HCT116 (cell line): Measurements from ENCODE around the gene SPON2. TPM values are rescaled to one million over a fixed set of nuclear protein-coding genes. Genes with fewer than 3 reads are reported as not detected.
A peak's percentile ranks its signal among the peaks of the same experiment; 100 is the strongest.

ENCODE experiments used
- ATAC-seq: fragments of 200-7000 bp; cut with Tn5 transposase; 2 replicates; pipeline ENCODE4 v1.9.1; 2020; ENCODE audit warnings: mild to moderate bottlenecking, moderate library complexity
- BruUV-seq: library from RNA; stranded (reverse); fragments of 400-500 nt; replicated peaks from 2 replicates; lab custom pipeline; 2021; lab: Mats Ljungman, UMichigan
- CTCF ChIA-PET: fragments of 300-600 bp; sonication (Branson Sonifier 250); formaldehyde crosslinking; loops from one replicate; lab custom pipeline; 2021; ENCODE audit warnings: antibody characterized with exemption; lab: Charles Lee
- POLR2A ChIA-PET: fragments of 300-600, 350-600 bp; sonication (Branson Sonifier 250); formaldehyde crosslinking; loops from one replicate; lab custom pipeline; 2021; ENCODE audit warnings: antibody characterized with exemption; lab: Charles Lee
- RAD21 ChIA-PET, 2 experiments: fragments of 300-600 bp; sonication (Branson Sonifier 250); formaldehyde crosslinking; loops; one replicate each; lab custom pipeline; 2023; ENCODE audit warnings: low total read pairs in 2 of 2; ENCODE audit not compliant: uncharacterized antibody in 2 of 2, unreplicated experiment in 2 of 2, low non-redundant PET in 1 of 2; lab: Charles Lee
- DNase-seq: peaks from one replicate; pipeline ENCODE4 v3.0.0-alpha.2; 2010; ENCODE audit warnings: low read depth, low spot score
- H2AFZ ChIP-seq: fragments of 200-600 bp; shearing (Covaris generic), sonication (generic); 2 replicates; pipeline ENCODE4 v1.6.1; 2017; ENCODE audit warnings: low read depth, mixed run types, mixed read lengths, antibody characterized with exemption, low read length; ENCODE audit not compliant: poor library complexity, severe bottlenecking
- H3K27ac ChIP-seq: 2 replicates; pipeline ENCODE4 v1.5.1; 2012; ENCODE audit warnings: low read depth, low read length
- H3K27me3 ChIP-seq: fragments of 200-600 bp; sonication (generic); 2 replicates; pipeline ENCODE4 v1.6.1; 2016; ENCODE audit warnings: mixed run types, low read length, mixed read lengths; ENCODE audit not compliant: insufficient read depth
- H3K36me3 ChIP-seq, 2 experiments: fragments of 200-500 bp in 1 of 2; fragments of 200-600 bp in 1 of 2; sonication (Bioruptor generic) in 1 of 2; sonication (generic) in 1 of 2; 2 replicates each; pipeline versions ENCODE4 v1.5.1 to v1.6.1; 2014 to 2016; ENCODE audit warnings: low read length in 2 of 2, inconsistent platforms in 1 of 2, mixed read lengths in 1 of 2, mixed run types in 1 of 2; ENCODE audit not compliant: insufficient read depth in 2 of 2, control insufficient read depth in 1 of 2
- H3K4me1 ChIP-seq, 2 experiments: fragments of 200-600 bp in 1 of 2; sonication (generic) in 1 of 2; 2 replicates each; pipeline versions ENCODE4 v1.5.1 to v1.6.1; 2012 to 2017; ENCODE audit warnings: low read length in 2 of 2, inconsistent platforms in 1 of 2, mild to moderate bottlenecking in 1 of 2, mixed read lengths in 1 of 2, mixed run types in 1 of 2, moderate library complexity in 1 of 2; ENCODE audit not compliant: insufficient read depth in 2 of 2, control insufficient read depth in 1 of 2
- H3K4me2 ChIP-seq: fragments of 200-600 bp; sonication (generic); 2 replicates; pipeline ENCODE4 v1.6.1; 2017; ENCODE audit warnings: mixed run types, low read length, mixed read lengths
- H3K4me3 ChIP-seq, 2 experiments: fragments of 200-600 bp in 1 of 2; sonication (generic) in 1 of 2; replicated peaks in 1 of 2; 2 replicates each; pipeline ENCODE4 v1.5.1; 2011 to 2016; ENCODE audit warnings: low read length in 2 of 2, control low read depth in 1 of 2, low read depth in 1 of 2, mild to moderate bottlenecking in 1 of 2, mixed read lengths in 1 of 2, mixed run types in 1 of 2
- H3K79me2 ChIP-seq: fragments of 200-600 bp; sonication (generic); 2 replicates; pipeline ENCODE4 v1.6.1; 2017; ENCODE audit warnings: mild to moderate bottlenecking, mixed run types, low read length, moderate library complexity, mixed read lengths; ENCODE audit not compliant: insufficient read depth
- H3K9ac ChIP-seq: fragments of 200-600 bp; sonication (generic); 2 replicates; pipeline ENCODE4 v1.6.1; 2016; ENCODE audit warnings: low read length, mixed read lengths
- H3K9me2 ChIP-seq: fragments of 200-600 bp; sonication (generic), shearing (Covaris generic); 2 replicates; pipeline ENCODE4 v1.6.1; 2017; ENCODE audit warnings: mixed run types, mild to moderate bottlenecking, moderate library complexity; ENCODE audit not compliant: insufficient read depth
- H3K9me3 ChIP-seq, 2 experiments: fragments of 200-500 bp in 1 of 2; fragments of 200-600 bp in 1 of 2; sonication (Bioruptor generic) in 1 of 2; sonication (generic) in 1 of 2; 2 replicates each; pipeline ENCODE4 v1.6.1; 2014 to 2017; ENCODE audit warnings: low read length in 2 of 2, mixed read lengths in 2 of 2, inconsistent platforms in 1 of 2, low read depth in 1 of 2, mild to moderate bottlenecking in 1 of 2, mixed run types in 1 of 2, moderate library complexity in 1 of 2; ENCODE audit not compliant: control insufficient read depth in 1 of 2, insufficient read depth in 1 of 2
- H4K20me1 ChIP-seq: fragments of 200-600 bp; sonication (generic), shearing (Covaris generic); 2 replicates; pipeline ENCODE4 v1.6.1; 2017; ENCODE audit warnings: mixed run types, mild to moderate bottlenecking, moderate library complexity; ENCODE audit not compliant: insufficient read depth
- EGR1 ChIP-seq: IDR thresholded peaks from 2 replicates; pipeline ENCODE4 v1.6.1; 2012; ENCODE audit warnings: low read depth
- EZH2 ChIP-seq: fragments of 200-600 bp; sonication (generic); IDR thresholded peaks from 2 replicates; pipeline ENCODE4 v1.6.1; 2017; ENCODE audit warnings: antibody characterized with exemption, mixed run types
- MAX ChIP-seq: IDR thresholded peaks from 2 replicates; pipeline ENCODE4 v1.6.1; 2012
- POLR2A ChIP-seq: IDR thresholded peaks from 2 replicates; pipeline ENCODE4 v1.7.0; 2011; ENCODE audit warnings: borderline replicate concordance; ENCODE audit not compliant: insufficient read depth, insufficient read length; ENCODE audit errors: extremely low read depth
- POLR2AphosphoS5 ChIP-seq: IDR thresholded peaks from 2 replicates; pipeline ENCODE4 v1.6.1; 2011; ENCODE audit warnings: mild to moderate bottlenecking, low read depth, low read length, moderate library complexity
- SIN3A ChIP-seq: IDR thresholded peaks from 2 replicates; pipeline ENCODE4 v1.6.1; 2012; ENCODE audit warnings: low read depth
- intact Hi-C: fragments of 100-400 bp; cut with micrococcal nuclease; formaldehyde crosslinking; loops from 2 replicates; pipeline ENCODE4 v1.10.0; 2022
- total RNA-seq: library from RNA; stranded (reverse); gene quantifications from one replicate; pipeline ENCODE4 v1.2.1, GENCODE V29; 2021; ENCODE audit not compliant: unreplicated experiment
- TF ChIP-seq, protein P1 (sequence below): IDR thresholded peaks from 2 replicates; pipeline ENCODE4 v1.6.1; 2012

The SPON2 gene
- total RNA-seq, 1 experiment from 2014 or later, result 1.5 TPM

- TF ChIP-seq MAX (peak; percentile 87), EZH2 (no peak), POLR2A (peak; percentile 39), POLR2AphosphoS5 (peak; percentile 75), SIN3A (peak; percentile 51; the same call in 1 of the 2 replicates)
- TF ChIP-seq, protein P1, sequence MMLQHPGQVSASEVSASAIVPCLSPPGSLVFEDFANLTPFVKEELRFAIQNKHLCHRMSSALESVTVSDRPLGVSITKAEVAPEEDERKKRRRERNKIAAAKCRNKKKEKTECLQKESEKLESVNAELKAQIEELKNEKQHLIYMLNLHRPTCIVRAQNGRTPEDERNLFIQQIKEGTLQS, result no peak
These were observed 5.0 kb downstream of the SPON2 start (continued) for GRCh38 chr4:1167244-1167949.

DNA sequence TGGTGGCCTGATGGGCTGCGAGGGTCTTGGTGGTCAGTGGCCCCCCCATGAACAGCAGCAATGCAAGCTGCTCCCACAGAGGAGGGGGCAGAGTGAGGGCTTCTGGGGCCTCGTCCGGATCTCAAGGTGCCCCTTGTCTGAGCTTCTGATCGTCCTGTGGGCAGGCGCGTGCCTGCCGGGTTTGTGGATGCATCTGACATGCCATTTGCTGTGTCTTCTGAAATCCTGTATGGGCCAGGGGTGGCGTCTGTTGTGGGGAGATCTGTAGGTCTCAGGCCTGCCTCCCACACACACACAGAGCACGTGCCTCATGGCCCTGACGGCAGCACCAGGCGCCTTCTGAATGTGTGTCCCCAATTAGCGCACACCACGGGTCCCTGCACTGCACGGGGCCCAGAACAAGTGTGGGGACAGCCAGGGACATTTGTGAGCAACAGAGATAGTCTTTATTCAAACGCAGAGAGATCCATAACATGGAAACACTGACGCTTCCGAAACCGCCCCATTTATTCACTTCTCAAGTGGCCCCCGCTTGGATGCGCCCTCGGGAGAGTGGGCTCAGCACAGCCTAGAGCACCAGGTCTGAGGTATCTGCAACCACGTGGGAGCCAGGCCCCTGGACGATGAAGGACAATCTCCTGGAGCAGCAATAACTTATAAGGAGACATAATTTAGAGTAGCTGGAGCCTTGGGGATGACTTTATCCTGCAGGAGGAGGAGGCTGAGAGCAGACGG, 5.7 kb downstream of the SPON2 start:
- ChIA-PET CTCF (interaction anchor here (0.9 kb wide), 1 partner anchor 101 kb away, joined by 3 read pairs; no protein-coding TSS in a partner anchor), POLR2A (no interaction called here), RAD21 (no interaction called here)
- no peaks in the 10 kb centered on the region for H3K9me3 ChIP-seq
- H3K9me2 ChIP-seq, result no peaks in the 10 kb centered on the region
- H3K27ac ChIP-seq, result peak overlapping the region; percentile 96
- H3K27me3 ChIP-seq, result no peaks in the 10 kb centered on the region
- TF ChIP-seq EGR1, result no peak
- no peaks in the 10 kb centered on the region for H4K20me1 ChIP-seq
- H3K79me2 ChIP-seq, result no peaks in the 10 kb centered on the region
- peaks cover 3 to 16% of the 10 kb centered on the region in 2 experiments; a peak in 3 of 4 replicates for H3K4me1 ChIP-seq
- DNase-seq, result no peak
- intact Hi-C loops, result no loop called here
- H3K9ac ChIP-seq, result peak overlapping the region; percentile 89
- H3K4me3 ChIP-seq, result peak overlapping the region; percentile 72 to 73
- no peak overlapping the region for H2AFZ ChIP-seq
- peak; percentile 8 for ATAC-seq
- H3K36me3 ChIP-seq, result no peaks in the 10 kb centered on the region
- H3K4me2 ChIP-seq, result peak overlapping the region; percentile 97
- BruUV-seq, result no TSS peak
